ENCODE data around the gene EPN2.

The EPN2 gene

DNA sequence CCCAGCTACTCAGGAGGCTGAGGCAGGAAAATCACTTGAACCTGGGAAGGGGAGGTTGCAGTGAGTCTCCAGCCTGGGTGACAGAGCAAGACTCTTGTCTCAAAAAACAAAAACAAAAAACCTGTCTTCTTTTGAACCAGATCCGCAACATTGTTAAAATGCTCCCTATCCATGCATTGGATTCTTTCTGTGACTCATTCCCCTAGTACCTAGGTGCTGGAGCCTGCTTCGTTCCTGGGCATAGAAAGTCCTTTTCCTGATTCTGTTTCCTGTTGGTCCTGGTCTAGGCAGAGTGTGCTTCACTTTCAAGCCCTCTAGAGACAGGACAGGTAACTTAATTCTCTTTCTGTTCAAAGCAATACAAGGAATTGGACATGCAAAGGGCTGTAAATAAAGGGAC lies 5.2 kb downstream of the EPN2 start:
- H3K9ac ChIP-seq (ENCODE audit: low read length) = no peak overlapping the region
- H3K9me3 ChIP-seq (ENCODE audit: insufficient read depth, low read length) = no peaks in the 10 kb centered on the region
- H3K36me3 ChIP-seq (ENCODE audit: low read length) = no peaks in the 10 kb centered on the region
- TF ChIP-seq, protein P1, sequence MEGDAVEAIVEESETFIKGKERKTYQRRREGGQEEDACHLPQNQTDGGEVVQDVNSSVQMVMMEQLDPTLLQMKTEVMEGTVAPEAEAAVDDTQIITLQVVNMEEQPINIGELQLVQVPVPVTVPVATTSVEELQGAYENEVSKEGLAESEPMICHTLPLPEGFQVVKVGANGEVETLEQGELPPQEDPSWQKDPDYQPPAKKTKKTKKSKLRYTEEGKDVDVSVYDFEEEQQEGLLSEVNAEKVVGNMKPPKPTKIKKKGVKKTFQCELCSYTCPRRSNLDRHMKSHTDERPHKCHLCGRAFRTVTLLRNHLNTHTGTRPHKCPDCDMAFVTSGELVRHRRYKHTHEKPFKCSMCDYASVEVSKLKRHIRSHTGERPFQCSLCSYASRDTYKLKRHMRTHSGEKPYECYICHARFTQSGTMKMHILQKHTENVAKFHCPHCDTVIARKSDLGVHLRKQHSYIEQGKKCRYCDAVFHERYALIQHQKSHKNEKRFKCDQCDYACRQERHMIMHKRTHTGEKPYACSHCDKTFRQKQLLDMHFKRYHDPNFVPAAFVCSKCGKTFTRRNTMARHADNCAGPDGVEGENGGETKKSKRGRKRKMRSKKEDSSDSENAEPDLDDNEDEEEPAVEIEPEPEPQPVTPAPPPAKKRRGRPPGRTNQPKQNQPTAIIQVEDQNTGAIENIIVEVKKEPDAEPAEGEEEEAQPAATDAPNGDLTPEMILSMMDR (IDR thresholded peaks at IDR 0.05; ENCODE audit: insufficient read depth, low read length, poor library complexity, severe bottlenecking) = no peak
- TF ChIP-seq EZH2phosphoT487 (conservative IDR thresholded peaks at IDR 0.05; ENCODE audit: low read length) = no peak
- no peaks in the 10 kb centered on the region for H3K9me2 ChIP-seq (replicated peaks; ENCODE audit: insufficient read depth, low read length)
- H3K27me3 ChIP-seq (ENCODE audit: low read length) = peaks cover 4% of the 10 kb centered on the region; the same call in 1 of the 2 replicates
- no peak overlapping the region for H3K4me3 ChIP-seq (ENCODE audit: insufficient read depth, low read length, poor library complexity, severe bottlenecking)
- no peaks in the 10 kb centered on the region for H4K20me1 ChIP-seq (ENCODE audit: low read depth, low read length)
- no peak overlapping the region for H3K27ac ChIP-seq (ENCODE audit: low read depth, low read length)
- H2AFZ ChIP-seq (ENCODE audit: low read depth, low read length, severe bottlenecking) = no peak overlapping the region
- no peak overlapping the region for H3K4me2 ChIP-seq (ENCODE audit: low read depth, low read length, poor library complexity, severe bottlenecking)
- no peaks in the 10 kb centered on the region for H3K79me2 ChIP-seq (ENCODE audit: insufficient read depth, low read length)
- no peaks in the 10 kb centered on the region for H3F3A ChIP-seq (ENCODE audit: insufficient read depth)

DNA sequence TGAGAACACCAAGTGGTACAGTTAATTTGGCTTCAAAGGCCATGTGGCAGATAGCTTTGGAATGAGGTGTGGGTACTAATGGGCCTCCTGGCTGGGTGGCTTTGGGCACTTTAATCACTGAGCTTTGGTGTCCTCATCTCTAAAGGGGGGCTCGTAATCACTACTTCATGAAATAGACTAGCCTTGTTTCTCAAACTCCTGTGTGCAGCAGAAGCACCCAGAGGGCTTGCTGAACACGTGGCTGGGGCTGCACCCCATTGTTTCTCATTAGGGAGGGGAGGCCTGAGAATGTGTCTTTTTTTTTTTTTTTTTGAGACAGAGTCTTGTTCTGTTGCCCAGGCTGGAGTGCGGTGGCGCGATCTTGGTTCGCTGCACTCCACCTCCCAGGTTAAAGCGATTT lies 5.8 kb downstream of the EPN2 start:
- Histone ChIP-seq H3K9ac (ENCODE audit: low read length) (no peak overlapping the region), H3F3A (ENCODE audit: insufficient read depth) (no peaks in the 10 kb centered on the region), H3K79me2 (ENCODE audit: insufficient read depth, low read length) (no peaks in the 10 kb centered on the region), H3K36me3 (ENCODE audit: low read length) (no peaks in the 10 kb centered on the region), H2AFZ (ENCODE audit: low read depth, low read length, severe bottlenecking) (no peak overlapping the region), H3K27ac (ENCODE audit: low read depth, low read length) (no peak overlapping the region), H3K9me3 (ENCODE audit: insufficient read depth, low read length) (no peaks in the 10 kb centered on the region), H4K20me1 (ENCODE audit: low read depth, low read length) (no peaks in the 10 kb centered on the region), H3K4me2 (ENCODE audit: low read depth, low read length, poor library complexity, severe bottlenecking) (no peak overlapping the region), H3K4me3 (ENCODE audit: insufficient read depth, low read length, poor library complexity, severe bottlenecking) (no peak overlapping the region), H3K9me2 (replicated peaks; ENCODE audit: insufficient read depth, low read length) (no peaks in the 10 kb centered on the region), H3K27me3 (ENCODE audit: low read length) (no peaks in the 10 kb centered on the region; the same call in 1 of the 2 replicates)
- no peak for TF ChIP-seq EZH2phosphoT487 (conservative IDR thresholded peaks at IDR 0.05; ENCODE audit: low read length)
- TF ChIP-seq, protein P1 (IDR thresholded peaks at IDR 0.05; ENCODE audit: insufficient read depth, low read length, poor library complexity, severe bottlenecking) = no peak

DNA sequence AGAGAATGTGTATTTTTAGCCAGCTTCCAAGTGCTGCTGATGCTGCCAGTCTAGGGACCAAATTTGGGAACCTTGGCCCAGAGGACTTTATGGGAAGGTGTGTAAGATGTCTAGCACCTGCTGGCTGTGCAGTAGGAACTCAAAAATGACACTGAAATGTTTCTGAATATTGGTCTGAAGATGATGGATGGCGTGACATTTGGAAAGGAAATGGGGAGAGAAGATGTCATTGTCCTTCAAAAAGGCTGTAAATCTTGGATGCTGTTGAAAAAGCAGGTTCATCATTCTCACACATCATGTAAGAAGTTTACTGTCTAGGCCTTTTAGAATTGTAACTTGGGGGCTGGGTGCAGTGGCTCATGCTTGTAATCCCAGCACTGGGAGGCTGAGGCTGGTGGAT lies 6.7 kb downstream of the EPN2 start:
- Histone ChIP-seq H3K27ac (ENCODE audit: low read depth, low read length) (no peak overlapping the region), H3K9me3 (ENCODE audit: insufficient read depth, low read length) (no peaks in the 10 kb centered on the region), H3K9ac (ENCODE audit: low read length) (no peak overlapping the region), H3K79me2 (ENCODE audit: insufficient read depth, low read length) (no peaks in the 10 kb centered on the region), H3K9me2 (replicated peaks; ENCODE audit: insufficient read depth, low read length) (no peaks in the 10 kb centered on the region), H3K4me3 (ENCODE audit: insufficient read depth, low read length, poor library complexity, severe bottlenecking) (no peak overlapping the region), H3K36me3 (ENCODE audit: low read length) (no peaks in the 10 kb centered on the region), H4K20me1 (ENCODE audit: low read depth, low read length) (no peaks in the 10 kb centered on the region), H3F3A (ENCODE audit: insufficient read depth) (no peaks in the 10 kb centered on the region), H2AFZ (ENCODE audit: low read depth, low read length, severe bottlenecking) (no peak overlapping the region), H3K4me2 (ENCODE audit: low read depth, low read length, poor library complexity, severe bottlenecking) (no peak overlapping the region), H3K27me3 (ENCODE audit: low read length) (no peaks in the 10 kb centered on the region; the same call in 1 of the 2 replicates)
- TF ChIP-seq EZH2phosphoT487 (conservative IDR thresholded peaks at IDR 0.05; ENCODE audit: low read length) = no peak
- TF ChIP-seq, protein P1 (IDR thresholded peaks at IDR 0.05; ENCODE audit: insufficient read depth, low read length, poor library complexity, severe bottlenecking) = no peak

All from SU-DHL-6 (cell line).